WTC11 (cell line): ENCODE results near the gene BCO2. TPM values are rescaled to one million over a fixed set of nuclear protein-coding genes. Genes with fewer than 3 reads are reported as not detected.

Experiments used
- ATAC-seq: fragments of 200-7000 bp; cut with Tn5 transposase; 2 replicates; pipeline ENCODE4 v1.10.0; 2021; ENCODE audit warnings: mild to moderate bottlenecking, moderate library complexity
- CTCF ChIA-PET: fragments of 300-600 bp; sonication (Branson Sonifier 250); formaldehyde crosslinking; loops from one replicate; lab custom pipeline; 2021; ENCODE audit warnings: antibody characterized with exemption; lab: Charles Lee
- POLR2A ChIA-PET: fragments of 350-600 bp; sonication (Branson Sonifier 250); formaldehyde crosslinking; loops from one replicate; lab custom pipeline; 2021; ENCODE audit warnings: antibody characterized with exemption; lab: Charles Lee
- DNase-seq: peaks from one replicate; pipeline ENCODE4 v3.0.0; 2021; ENCODE audit warnings: low spot score
- H3K27ac Mint-ChIP-seq: 2 replicates; pipeline ENCODE4 v1.8.0; 2021; ENCODE audit warnings: mixed read lengths
- H3K27me3 Mint-ChIP-seq: 2 replicates; pipeline ENCODE4 v1.8.0; 2021; ENCODE audit warnings: low read depth, mild to moderate bottlenecking, moderate library complexity, mixed read lengths
- H3K36me3 Mint-ChIP-seq: 2 replicates; pipeline ENCODE4 v1.8.0; 2021; ENCODE audit warnings: mixed read lengths
- H3K4me1 Mint-ChIP-seq: 2 replicates; pipeline ENCODE4 v1.8.0; 2022; ENCODE audit warnings: mixed read lengths
- H3K4me3 Mint-ChIP-seq: 2 replicates; pipeline ENCODE4 v1.8.0; 2021; ENCODE audit warnings: mild to moderate bottlenecking, moderate library complexity, mixed read lengths
- H3K9me3 Mint-ChIP-seq: 2 replicates; pipeline ENCODE4 v1.8.0; 2021; ENCODE audit warnings: mixed read lengths
- AR ChIP-seq: fragments of 250-450 bp; sonication (Bioruptor Pico); IDR thresholded peaks from 2 replicates; pipeline ENCODE4 v1.9.0; 2021; ENCODE audit warnings: mild to moderate bottlenecking
- ATF3 ChIP-seq: sonication (generic); formaldehyde crosslinking; conservative IDR thresholded peaks from 2 replicates; pipeline ENCODE4 v1.8.1; 2022; ENCODE audit warnings: mild to moderate bottlenecking, missing genetic modification reagents
- CDX4 ChIP-seq: fragments of 250-450 bp; sonication (Bioruptor Pico); IDR thresholded peaks from 2 replicates; pipeline ENCODE4 v1.9.0; 2021; ENCODE audit warnings: moderate library complexity, mild to moderate bottlenecking, inconsistent platforms, borderline replicate concordance
- FOXP4 ChIP-seq: sonication (generic); formaldehyde crosslinking; IDR thresholded peaks from 2 replicates; pipeline ENCODE4 v1.8.0; 2022; ENCODE audit warnings: mild to moderate bottlenecking, missing genetic modification reagents
- HMGA2 ChIP-seq: fragments of 250-450 bp; sonication (Bioruptor Pico); IDR thresholded peaks from 2 replicates; pipeline ENCODE4 v1.4.0; 2021; ENCODE audit warnings: mild to moderate bottlenecking, moderate library complexity
- IRF2 ChIP-seq: sonication (generic); formaldehyde crosslinking; IDR thresholded peaks from 2 replicates; pipeline ENCODE4 v1.8.0; 2022; ENCODE audit warnings: low read depth, missing genetic modification reagents, borderline replicate concordance
- MAX ChIP-seq: sonication (generic); formaldehyde crosslinking; IDR thresholded peaks from 2 replicates; pipeline ENCODE4 v1.8.0; 2022; ENCODE audit warnings: mild to moderate bottlenecking, missing genetic modification reagents
- NFYB ChIP-seq: sonication (generic); formaldehyde crosslinking; conservative IDR thresholded peaks from 2 replicates; pipeline ENCODE4 v1.8.0; 2022; ENCODE audit warnings: low read depth, missing genetic modification reagents
- TCF7 ChIP-seq: sonication (generic); formaldehyde crosslinking; IDR thresholded peaks from 2 replicates; pipeline ENCODE4 v1.8.0; 2022; ENCODE audit warnings: mild to moderate bottlenecking, low read depth, missing genetic modification reagents, moderate library complexity
- ZBTB21 ChIP-seq: sonication (generic); formaldehyde crosslinking; IDR thresholded peaks from 2 replicates; pipeline ENCODE4 v1.8.1; 2023; ENCODE audit warnings: mild to moderate bottlenecking, missing genetic modification reagents, borderline replicate concordance
- ZMAT4 ChIP-seq: fragments of 250-450 bp; sonication (Bioruptor Pico); IDR thresholded peaks from 2 replicates; pipeline ENCODE4 v1.9.0; 2021; ENCODE audit warnings: mild to moderate bottlenecking
- ZNF425 ChIP-seq: fragments of 250-450 bp; sonication (Bioruptor Pico); conservative IDR thresholded peaks from 2 replicates; pipeline ENCODE4 v1.9.0; 2021; ENCODE audit warnings: mild to moderate bottlenecking
- ZNF671 ChIP-seq: fragments of 250-450 bp; sonication (Bioruptor Pico); IDR thresholded peaks from 2 replicates; pipeline ENCODE4 v1.8.0; 2021; ENCODE audit warnings: mild to moderate bottlenecking
- total RNA-seq: library from RNA; stranded (reverse); gene quantifications from 3 replicates; pipeline ENCODE4 v1.2.3, GENCODE V29; 2021

BCO2 gene
- total RNA-seq, 1 experiment from 2014 or later, result 1.0 TPM

GRCh38 chr11:112238041-112238440 lies 62.7 kb downstream of the BCO2 start (continued):
- TF ChIP-seq FOXP4 (CRISPR knock-in tag), result no peak
- no peak for TF ChIP-seq NFYB
- TF ChIP-seq, all 79 proteins: peak for 0

- Mint-ChIP-seq H3K4me3 (no peak overlapping the region), H3K9me3 (peaks cover 16% of the 10 kb centered on the region), H3K27me3 (peaks cover 6% of the 10 kb centered on the region; the same call in 1 of the 2 replicates), H3K4me1 (no peaks in the 10 kb centered on the region), H3K36me3 (peaks cover 18% of the 10 kb centered on the region), H3K27ac (no peak overlapping the region)
- DNase-seq (no peak), ATAC-seq (no peak)
- TF ChIP-seq ZNF425 (no peak), HMGA2 (CRISPR knock-in tag) (no peak), AR (CRISPR knock-in tag) (no peak), IRF2 (CRISPR knock-in tag) (no peak)
- CTCF ChIA-PET, result no interaction called here
- POLR2A ChIA-PET, result no interaction called here
Measured at GRCh38 chr11:112241486-112241885, 66.2 kb downstream of the BCO2 start.

- H3K36me3 Mint-ChIP-seq, result peaks cover 8% of the 10 kb centered on the region
- no peak for DNase-seq
- H3K4me1 Mint-ChIP-seq, result no peaks in the 10 kb centered on the region
- ChIA-PET POLR2A (no interaction called here), CTCF (interaction anchor here (1.2 kb wide), 1 partner anchor 33 kb away, joined by 3 read pairs; no protein-coding TSS in a partner anchor)
- ATAC-seq, result no peak
- no peak overlapping the region for H3K4me3 Mint-ChIP-seq
- TF ChIP-seq CDX4 (CRISPR knock-in tag), result no peak
- TF ChIP-seq ZBTB21 (CRISPR knock-in tag), result no peak
- H3K27me3 Mint-ChIP-seq, result peaks cover 13% of the 10 kb centered on the region
- H3K27ac Mint-ChIP-seq, result no peak overlapping the region
- H3K9me3 Mint-ChIP-seq, result peaks cover 16% of the 10 kb centered on the region
Measured at GRCh38 chr11:112247201-112247600, 71.9 kb downstream of the BCO2 start.

GRCh38 chr11:112248201-112248600 lies 72.9 kb downstream of the BCO2 start:
- ChIA-PET POLR2A (no interaction called here), CTCF (interaction anchor here (1.4 kb wide), 1 partner anchor 1041 kb away, joined by 5 read pairs; no protein-coding TSS in a partner anchor)
- no peak for TF ChIP-seq ZMAT4 (CRISPR knock-in tag)
- no peak for TF ChIP-seq MAX (CRISPR knock-in tag)
- TF ChIP-seq ZNF671, result no peak
- TF ChIP-seq NFYB, result no peak
- TF ChIP-seq TCF7 (CRISPR knock-in tag), result no peak
- TF ChIP-seq ATF3 (CRISPR knock-in tag), result no peak
- Mint-ChIP-seq H3K36me3 (peaks cover 4% of the 10 kb centered on the region; the same call in 1 of the 2 replicates), H3K27ac (no peak overlapping the region), H3K9me3 (peaks cover 11% of the 10 kb centered on the region), H3K27me3 (peaks cover 15% of the 10 kb centered on the region), H3K4me3 (no peak overlapping the region), H3K4me1 (no peaks in the 10 kb centered on the region)
- DNase-seq (no peak), ATAC-seq (no peak)
